GM12873 (cell line): ENCODE measurements around the gene DNAJC3.

Source experiments
- CTCF ChIP-seq: IDR thresholded peaks from 2 replicates; pipeline ENCODE4 v1.5.1; 2012; ENCODE audit warnings: low read depth, mild to moderate bottlenecking, moderate library complexity, low read length, control low read depth; ENCODE audit not compliant: insufficient read depth; ENCODE audit errors: missing control alignments

The DNAJC3 gene

GRCh38 chr13:95724252-95724651 is 47.3 kb downstream of the DNAJC3 start:
- TF ChIP-seq CTCF = no peak

GRCh38 chr13:95726876-95727275 is 49.9 kb downstream of the DNAJC3 start:
- TF ChIP-seq CTCF = no peak

- no peak for TF ChIP-seq CTCF
These were observed 52.0 kb downstream of the DNAJC3 start for GRCh38 chr13:95728957-95729356.

- no peak for TF ChIP-seq CTCF
These were observed 57.2 kb downstream of the DNAJC3 start for GRCh38 chr13:95734124-95734523.

- no peak for TF ChIP-seq CTCF
These were observed 64.0 kb downstream of the DNAJC3 start for GRCh38 chr13:95740979-95741320.

GRCh38 chr13:95741584-95742563 is 64.9 kb downstream of the DNAJC3 start:
- no peak for TF ChIP-seq CTCF

GRCh38 chr13:95743192-95743591 is 66.3 kb downstream of the DNAJC3 start:
- no peak for TF ChIP-seq CTCF
